Measurements from ENCODE around the gene L3MBTL3. TPM values are rescaled to one million over a fixed set of nuclear protein-coding genes. Genes with fewer than 3 reads are reported as not detected.

L3MBTL3 gene
- total RNA-seq (2014; rRNA removed; shearing (Covaris generic); ENCODE audit: low replicate concordance): 2.9 and 3.5 TPM in 2 replicates

DNA sequence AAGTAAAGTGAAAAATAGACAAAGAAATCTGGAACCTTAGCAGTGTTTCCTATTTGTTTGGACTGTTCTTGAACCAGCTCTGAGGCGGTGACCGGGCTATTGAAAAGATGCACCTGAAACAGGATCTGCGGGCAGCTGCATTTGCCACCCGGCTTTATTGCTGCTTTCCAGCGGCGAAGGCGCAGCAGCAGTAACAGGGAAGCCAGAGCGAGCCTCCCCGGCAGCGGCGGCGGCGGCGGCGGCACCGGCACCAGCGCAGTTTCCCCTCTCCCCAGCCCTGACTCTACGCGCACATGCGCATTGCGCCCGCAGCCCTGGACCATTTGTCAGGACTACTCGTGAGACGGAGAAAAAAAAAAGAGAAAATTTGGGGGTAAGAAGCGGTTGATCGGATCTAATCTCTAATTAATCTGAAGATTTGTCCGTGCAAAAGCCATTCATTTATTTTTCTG lies at the start of gene L3MBTL3:
L3MBTL3 (plus strand) TSS at position 290 of the 452 bp plus-strand sequence. CDS start 24,119 bp downstream, outside the sequence.
- H3K4me3 ChIP-seq: peak within 1 kb of the TSS; percentile 70
- H3K27me3 ChIP-seq: no peaks in the 10 kb centered on the region
- peak; percentile 85 for DNase-seq
- H3K9me3 ChIP-seq: no peaks in the 10 kb centered on the region
- no peaks in the 10 kb centered on the region for H3K36me3 ChIP-seq

DNA sequence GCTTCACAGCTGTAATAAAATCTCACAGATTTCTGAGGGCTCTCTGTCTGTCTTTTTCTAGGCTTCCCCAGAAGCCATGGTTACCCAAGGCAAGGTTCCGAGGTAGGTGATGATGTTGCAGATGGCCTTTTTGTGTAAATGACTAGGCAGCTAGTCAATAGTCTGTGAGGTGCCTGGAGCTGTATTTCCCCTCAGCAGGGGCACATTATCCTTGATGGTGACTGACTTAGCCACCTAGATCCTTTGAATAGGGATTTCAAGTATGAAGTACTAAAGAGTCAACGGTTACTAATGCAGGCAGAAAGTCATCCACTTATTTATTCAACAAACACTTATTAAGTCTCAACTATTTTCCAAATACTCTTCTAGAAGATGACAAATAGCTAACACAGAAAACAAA lies 49.3 kb upstream of the L3MBTL3 start:
- Histone ChIP-seq H3K4me3 (no peak overlapping the region), H3K36me3 (no peaks in the 10 kb centered on the region), H3K27me3 (peaks cover 3% of the 10 kb centered on the region; the same call in 1 of the 2 replicates), H3K9me3 (peaks cover 3% of the 10 kb centered on the region)
- no peak for DNase-seq

DNA sequence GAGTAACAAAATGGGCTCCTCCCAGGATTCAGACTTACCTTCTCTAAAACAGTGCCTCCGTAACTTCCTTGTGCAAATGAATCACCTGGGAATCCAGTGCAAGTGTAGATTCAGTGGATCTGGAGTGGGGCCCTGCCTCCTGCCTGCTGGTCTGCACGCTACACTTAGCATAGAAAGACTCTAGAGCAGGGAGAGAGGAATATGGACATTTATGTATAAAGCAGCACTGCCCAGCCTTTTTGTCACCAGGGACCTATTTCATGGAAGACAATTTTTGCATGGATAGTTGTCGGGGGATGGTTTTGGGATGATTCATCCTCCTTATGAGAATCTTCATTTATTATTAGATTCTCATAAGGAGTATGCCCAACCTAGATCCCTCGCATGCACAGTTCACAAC lies 42.3 kb upstream of the L3MBTL3 start:
- no peak for DNase-seq
- H3K9me3 ChIP-seq: peaks cover 5% of the 10 kb centered on the region; the same call in 1 of the 2 replicates
- no peaks in the 10 kb centered on the region for H3K27me3 ChIP-seq
- H3K36me3 ChIP-seq: no peaks in the 10 kb centered on the region
- H3K4me3 ChIP-seq: no peak overlapping the region

DNA sequence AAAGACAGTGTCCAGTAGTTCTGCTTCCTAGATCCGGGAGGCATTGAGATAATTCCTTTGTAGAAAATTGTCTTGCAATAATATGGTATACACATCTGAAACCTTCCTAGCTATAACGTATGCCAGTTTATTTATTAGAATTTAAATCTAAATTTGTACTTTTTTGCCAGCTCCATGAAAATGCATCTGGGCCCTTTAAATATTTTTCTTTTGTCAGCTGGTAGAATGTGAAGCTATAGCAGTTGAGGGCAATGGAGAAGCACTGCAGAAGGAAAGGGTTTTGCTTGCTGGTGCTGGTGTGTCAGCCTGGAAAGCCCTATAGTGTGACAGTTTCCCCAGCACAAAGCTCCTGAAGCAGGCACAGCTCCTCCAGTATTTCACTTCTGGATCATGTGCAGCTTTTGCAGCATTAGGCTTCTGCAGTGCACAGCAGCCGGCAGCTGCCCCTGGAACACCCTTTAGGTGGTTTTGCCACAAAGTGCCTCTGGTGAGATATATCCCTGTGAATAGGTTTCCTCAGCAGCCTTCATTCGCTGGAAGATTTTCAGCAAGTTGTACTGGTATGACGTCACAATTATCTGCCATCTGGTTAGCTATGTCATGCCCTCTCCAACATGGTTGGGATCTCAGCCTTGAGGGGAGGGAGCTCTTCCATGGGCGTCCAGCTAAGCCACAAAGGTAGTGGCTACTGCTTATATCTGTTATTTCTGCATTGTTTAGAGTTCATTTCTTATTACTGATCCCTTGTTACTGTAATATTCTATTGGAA lies 40.0 kb upstream of the L3MBTL3 start:
- H3K36me3 ChIP-seq: no peaks in the 10 kb centered on the region
- peaks cover 5% of the 10 kb centered on the region; the same call in 1 of the 2 replicates for H3K9me3 ChIP-seq
- no peak for DNase-seq
- H3K27me3 ChIP-seq: no peaks in the 10 kb centered on the region
- H3K4me3 ChIP-seq: no peak overlapping the region

DNA sequence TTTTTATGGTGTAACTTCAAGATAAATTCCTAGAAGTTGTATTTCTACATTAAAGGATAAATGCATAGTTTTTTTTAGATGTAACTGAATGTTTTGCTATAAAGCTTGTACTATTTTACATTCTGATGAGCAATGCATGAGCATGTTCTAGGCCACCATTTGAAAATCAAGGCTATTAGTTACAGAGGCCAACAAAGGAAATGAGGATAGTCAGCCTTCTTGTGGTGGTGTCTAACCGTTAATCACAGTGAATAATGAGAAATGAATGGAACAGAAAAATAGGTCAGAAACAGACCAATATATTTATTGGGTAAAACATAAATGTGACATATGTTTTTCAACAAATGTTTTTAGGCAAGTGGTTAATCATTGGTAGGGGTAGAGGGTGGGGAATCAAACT lies 37.6 kb upstream of the L3MBTL3 start:
- no peak for DNase-seq
- H3K4me3 ChIP-seq: no peak overlapping the region
- H3K27me3 ChIP-seq: no peaks in the 10 kb centered on the region
- no peaks in the 10 kb centered on the region for H3K36me3 ChIP-seq
- H3K9me3 ChIP-seq: peaks cover 5% of the 10 kb centered on the region; the same call in 1 of the 2 replicates

DNA sequence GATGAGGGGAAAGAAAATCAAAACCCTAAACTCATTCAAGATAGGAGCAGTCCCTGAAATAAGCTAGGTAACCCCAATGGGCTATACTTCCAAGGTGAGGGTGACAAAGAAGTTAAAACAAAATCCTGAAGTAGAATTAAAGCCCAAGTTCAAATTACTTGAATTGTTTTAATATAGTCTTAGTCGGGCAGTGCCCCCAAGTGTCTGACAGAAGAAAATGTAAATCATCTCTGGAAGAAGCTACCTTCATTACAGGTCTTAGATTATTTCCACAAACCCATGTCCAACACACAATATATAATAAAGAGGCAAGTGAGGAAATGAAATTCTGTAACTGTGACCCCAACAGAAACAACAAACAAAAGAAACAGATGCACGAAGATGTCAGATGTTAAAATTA lies 36.8 kb upstream of the L3MBTL3 start:
- H3K9me3 ChIP-seq: peaks cover 5% of the 10 kb centered on the region; the same call in 1 of the 2 replicates
- no peak overlapping the region for H3K4me3 ChIP-seq
- no peaks in the 10 kb centered on the region for H3K27me3 ChIP-seq
- no peaks in the 10 kb centered on the region for H3K36me3 ChIP-seq
- DNase-seq: no peak

DNA sequence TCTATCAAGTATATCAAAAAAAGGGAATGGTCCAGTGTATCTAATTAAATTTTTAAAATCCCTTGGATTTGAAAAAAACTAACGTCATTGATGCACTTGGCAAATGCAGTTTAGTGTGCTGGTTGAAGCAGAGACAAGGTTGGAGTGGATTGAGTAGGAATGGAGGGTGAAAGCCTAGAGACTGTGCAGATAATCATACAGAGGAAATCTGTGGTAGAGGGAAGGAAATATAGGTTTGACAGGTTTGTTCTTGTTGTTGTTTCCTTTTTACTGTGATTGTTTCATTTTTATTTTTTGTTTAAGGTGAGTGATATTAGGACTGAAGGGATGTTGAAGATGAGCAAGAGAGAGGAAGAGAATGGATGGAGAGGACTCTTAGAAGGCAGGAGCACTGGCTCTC lies 29.0 kb upstream of the L3MBTL3 start:
- no peaks in the 10 kb centered on the region for H3K9me3 ChIP-seq
- H3K27me3 ChIP-seq: no peaks in the 10 kb centered on the region
- DNase-seq: no peak
- no peaks in the 10 kb centered on the region for H3K36me3 ChIP-seq
- H3K4me3 ChIP-seq: no peak overlapping the region

DNA sequence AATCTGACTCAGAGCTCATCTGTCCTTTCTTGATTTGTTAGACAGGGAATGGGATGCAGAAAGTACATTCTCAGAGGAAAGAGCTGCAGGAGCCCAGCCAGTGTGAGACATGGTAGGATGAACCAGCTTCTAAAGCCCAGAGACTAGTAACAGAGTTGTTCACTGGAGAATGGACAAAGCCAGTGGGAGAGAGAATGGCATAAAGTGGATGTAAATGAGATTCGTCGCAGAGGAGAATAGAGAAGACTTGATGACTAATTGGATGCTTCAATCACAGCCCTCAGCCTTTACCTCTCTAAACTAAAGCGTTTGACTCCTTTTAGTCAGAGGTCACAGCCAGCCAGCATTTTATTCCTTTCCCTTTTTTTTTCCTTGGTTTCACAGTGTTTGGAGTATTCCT lies 25.5 kb upstream of the L3MBTL3 start:
- Histone ChIP-seq H3K36me3 (no peaks in the 10 kb centered on the region), H3K9me3 (no peaks in the 10 kb centered on the region), H3K4me3 (no peak overlapping the region), H3K27me3 (no peaks in the 10 kb centered on the region)
- DNase-seq: no peak

DNA sequence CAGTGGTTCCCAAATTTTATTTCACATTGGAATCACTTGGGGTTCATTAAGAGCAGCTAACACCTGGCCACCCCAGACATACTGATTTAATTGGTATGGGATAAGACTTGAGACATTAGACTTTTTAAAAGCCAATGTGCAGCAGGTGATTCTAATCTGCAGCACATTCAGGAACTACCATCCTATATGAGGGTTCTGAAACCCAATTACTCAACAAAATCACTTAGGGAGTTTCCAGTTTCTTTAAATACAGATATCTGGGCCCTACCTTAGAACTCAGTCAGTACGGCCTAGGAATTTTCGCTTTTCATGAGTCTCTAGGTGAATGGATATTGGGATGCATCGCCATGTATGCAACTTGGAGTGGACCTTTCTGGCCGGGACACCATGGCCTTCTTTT lies 24.0 kb upstream of the L3MBTL3 start:
- no peak overlapping the region for H3K4me3 ChIP-seq
- DNase-seq: no peak
- no peaks in the 10 kb centered on the region for H3K27me3 ChIP-seq
- H3K36me3 ChIP-seq: no peaks in the 10 kb centered on the region
- no peaks in the 10 kb centered on the region for H3K9me3 ChIP-seq

DNA sequence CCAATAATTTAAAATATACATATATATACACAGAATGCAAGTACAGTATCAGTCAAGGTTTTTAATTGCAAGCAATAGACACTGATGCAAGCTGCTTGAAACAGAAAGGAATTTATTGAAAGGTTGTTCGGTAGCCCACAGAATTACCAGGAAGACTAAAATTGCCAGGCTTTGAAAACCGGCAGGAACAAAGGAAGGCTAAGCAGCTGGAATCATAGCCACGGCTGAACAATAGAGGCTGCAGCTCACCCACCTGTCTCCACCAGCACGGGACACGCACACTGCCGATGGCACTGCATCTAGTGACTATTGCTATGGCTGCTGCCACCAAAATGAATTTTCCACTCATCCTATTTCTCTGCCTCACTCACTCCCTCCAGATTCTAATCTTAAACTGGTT lies 22.0 kb upstream of the L3MBTL3 start:
- no peaks in the 10 kb centered on the region for H3K9me3 ChIP-seq
- H3K4me3 ChIP-seq: no peak overlapping the region
- no peaks in the 10 kb centered on the region for H3K27me3 ChIP-seq
- H3K36me3 ChIP-seq: no peaks in the 10 kb centered on the region
- no peak for DNase-seq

DNA sequence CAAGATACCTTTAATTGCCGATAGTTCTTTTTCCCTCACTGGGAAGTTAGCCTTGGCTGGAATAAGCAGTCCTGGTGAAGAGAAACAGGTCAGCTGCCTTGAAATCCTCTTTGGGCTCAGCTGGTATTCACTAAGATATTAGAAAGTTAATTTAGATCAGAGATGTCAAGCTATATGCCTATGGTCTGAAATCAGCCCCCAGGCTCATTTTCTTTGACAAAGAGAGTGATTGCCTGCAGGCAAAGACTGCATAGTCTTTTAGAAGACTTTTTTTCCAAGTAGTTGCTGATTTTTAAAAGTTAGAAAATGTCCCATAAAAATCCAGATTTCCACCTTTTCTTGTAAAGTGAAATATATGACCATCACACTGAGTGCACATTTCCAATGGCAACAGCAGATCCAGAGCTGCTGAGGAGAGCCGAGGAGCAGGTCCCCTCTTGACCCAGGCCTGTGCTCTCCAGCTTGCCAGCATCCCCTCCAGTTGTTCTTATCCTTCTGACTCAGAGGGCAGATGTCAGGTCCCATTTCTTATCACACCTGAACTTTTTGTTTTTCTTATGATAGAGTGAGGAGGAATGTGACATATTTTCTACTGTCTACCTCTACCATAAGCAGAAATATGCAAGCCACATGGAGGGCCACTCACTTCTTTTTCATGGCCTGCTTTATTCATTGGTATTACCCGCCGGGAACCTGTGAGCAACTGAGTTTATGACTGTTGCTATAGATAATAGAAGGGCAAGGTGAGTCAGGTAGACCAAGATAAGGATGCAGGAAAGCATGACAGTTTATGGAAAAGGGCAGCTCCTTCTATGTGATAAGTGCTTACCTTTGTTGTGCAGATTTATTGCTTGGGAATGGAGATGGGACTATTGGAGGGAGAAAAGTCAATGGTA lies 17.6 kb upstream of the L3MBTL3 start:
- Histone ChIP-seq H3K27me3 (no peaks in the 10 kb centered on the region), H3K4me3 (no peak overlapping the region), H3K9me3 (no peaks in the 10 kb centered on the region), H3K36me3 (no peaks in the 10 kb centered on the region)
- DNase-seq: no peak

DNA sequence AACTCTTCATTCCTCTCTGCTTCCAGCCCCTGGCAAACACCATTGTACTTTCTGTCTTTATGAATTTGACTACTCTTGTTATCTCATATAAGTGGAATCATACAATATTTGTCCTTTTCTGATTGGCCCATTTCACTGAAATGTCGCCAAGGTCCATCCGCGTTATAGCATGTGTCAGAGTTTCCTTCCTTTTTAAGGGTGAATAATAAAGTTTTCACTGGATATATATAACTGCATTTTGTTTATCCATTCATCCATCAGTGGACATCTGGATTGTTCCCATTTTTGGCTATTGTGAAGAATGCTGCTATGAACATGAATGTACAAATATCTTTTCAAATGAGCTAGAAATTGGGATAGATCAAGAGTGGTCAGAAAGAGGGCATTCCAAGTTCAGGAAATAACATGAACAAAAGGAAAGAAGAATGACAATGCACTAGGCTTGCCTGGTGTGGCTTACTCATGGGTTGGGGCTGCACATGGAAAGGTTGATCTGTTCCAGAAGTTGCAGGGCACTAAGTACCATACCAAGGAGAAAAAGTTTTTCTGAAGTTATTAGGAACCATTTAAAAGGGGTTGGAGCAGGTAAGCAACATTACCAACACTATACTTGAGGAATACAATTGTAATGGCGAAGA lies 10.0 kb upstream of the L3MBTL3 start:
- H3K36me3 ChIP-seq: no peaks in the 10 kb centered on the region
- H3K9me3 ChIP-seq: no peaks in the 10 kb centered on the region
- H3K27me3 ChIP-seq: no peaks in the 10 kb centered on the region
- no peak overlapping the region for H3K4me3 ChIP-seq
- no peak for DNase-seq

DNA sequence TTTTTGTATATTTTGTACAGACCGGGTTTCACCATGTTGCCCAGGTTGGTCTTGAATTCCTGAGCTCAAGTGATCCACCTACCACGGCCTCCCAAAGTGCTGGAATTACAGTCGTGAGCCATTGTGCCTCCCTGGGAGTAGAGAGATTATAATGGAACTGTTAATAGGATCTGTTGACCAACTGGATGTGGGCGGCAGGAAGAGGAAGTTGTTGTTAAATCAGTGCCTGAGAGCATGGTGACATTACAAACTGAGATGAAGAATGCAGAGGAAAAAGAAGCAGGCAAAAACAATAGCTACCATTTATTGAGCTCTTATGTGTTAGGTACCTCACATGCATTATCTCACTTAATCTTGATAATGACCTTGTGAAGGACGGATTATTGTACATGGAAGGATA lies 9.2 kb upstream of the L3MBTL3 start:
- Histone ChIP-seq H3K4me3 (no peak overlapping the region), H3K27me3 (no peaks in the 10 kb centered on the region), H3K9me3 (no peaks in the 10 kb centered on the region), H3K36me3 (no peaks in the 10 kb centered on the region)
- DNase-seq: no peak

DNA sequence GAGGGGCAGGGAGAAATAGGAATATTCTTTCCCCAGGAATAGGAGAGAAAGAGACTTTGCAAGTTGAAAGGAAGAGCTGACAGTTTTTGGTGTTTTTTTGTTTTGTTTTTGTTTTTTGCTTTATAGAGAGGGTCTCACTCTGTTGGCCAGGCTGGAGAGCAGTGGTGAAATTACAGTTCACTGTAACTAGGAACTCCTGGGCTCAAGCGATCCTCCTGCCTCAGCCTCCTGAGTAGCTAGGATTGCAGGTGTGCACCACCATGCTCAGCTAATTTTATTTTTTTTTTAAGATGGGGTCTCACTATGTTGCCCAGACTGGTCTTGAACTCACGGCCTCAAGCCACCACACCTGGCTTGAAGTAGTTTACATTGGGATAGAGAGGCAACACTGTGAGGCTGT lies 8.0 kb upstream of the L3MBTL3 start:
- H3K36me3 ChIP-seq: no peaks in the 10 kb centered on the region
- H3K9me3 ChIP-seq: no peaks in the 10 kb centered on the region
- H3K4me3 ChIP-seq: no peak overlapping the region
- no peaks in the 10 kb centered on the region for H3K27me3 ChIP-seq
- no peak for DNase-seq

DNA sequence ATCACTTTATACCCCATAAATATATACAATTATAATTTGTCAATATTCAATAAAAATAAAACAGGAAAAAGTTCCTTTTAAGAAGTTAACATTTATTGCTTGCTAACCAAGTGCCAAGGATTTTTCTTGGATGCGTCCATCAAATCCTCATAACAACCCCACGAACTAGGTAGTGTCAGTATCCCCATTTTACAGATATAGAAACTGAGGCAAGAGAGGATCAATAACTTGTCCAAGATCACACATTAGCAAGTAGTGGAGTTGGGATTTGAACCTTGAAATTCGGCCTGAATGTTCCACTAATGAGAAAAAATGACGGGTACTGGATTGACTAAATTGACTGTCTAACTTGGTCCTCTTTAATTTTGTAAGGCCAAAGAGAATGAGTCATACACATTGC lies 5.7 kb upstream of the L3MBTL3 start:
- Histone ChIP-seq H3K4me3 (no peak overlapping the region), H3K27me3 (no peaks in the 10 kb centered on the region), H3K9me3 (no peaks in the 10 kb centered on the region), H3K36me3 (no peaks in the 10 kb centered on the region)
- DNase-seq: no peak

DNA sequence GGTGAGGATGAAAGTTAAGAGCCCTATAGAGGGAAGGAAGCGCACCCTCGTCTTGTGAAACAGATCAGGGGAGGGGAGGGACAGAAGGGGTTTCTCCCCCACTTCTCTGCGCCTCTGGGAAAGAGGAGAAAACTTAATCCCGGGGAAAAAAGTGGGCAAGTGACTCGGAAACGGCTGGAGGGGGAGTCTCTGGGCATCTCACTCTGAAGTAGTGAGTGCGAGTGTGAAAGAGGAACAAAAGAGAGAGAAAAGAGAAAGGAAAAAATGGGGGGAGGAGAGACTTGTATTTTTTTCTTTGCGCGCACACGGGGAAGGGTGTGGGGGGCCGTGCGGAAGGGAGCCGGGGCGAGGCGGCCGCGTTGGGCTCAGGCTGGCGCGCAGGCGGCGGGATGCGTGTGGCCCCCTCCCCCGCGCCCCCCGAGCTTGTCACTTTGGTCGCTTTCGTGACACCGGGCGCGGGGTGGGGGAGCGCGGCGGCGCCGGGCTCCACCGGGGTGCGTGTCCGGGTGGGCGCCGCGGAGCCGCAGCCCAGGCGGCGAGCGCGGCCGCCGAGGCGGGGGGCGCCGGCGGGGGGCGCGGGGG lies 454 bp downstream of the L3MBTL3 start:
- DNase-seq: peak; percentile 3
- no peaks in the 10 kb centered on the region for H3K27me3 ChIP-seq

More for the DNA sequence above, 454 bp downstream of the L3MBTL3 start:
- Histone ChIP-seq H3K9me3 (no peaks in the 10 kb centered on the region), H3K36me3 (no peaks in the 10 kb centered on the region), H3K4me3 (peak overlapping the region; percentile 70)

Measured in MG63 (cell line).